Right ventricle myocardium inferior (tissue), 1 donor: ENCODE results near the gene EID3. TPM values are rescaled to one million over a fixed set of nuclear protein-coding genes. Genes with fewer than 3 reads are reported as not detected.

Experiments used
- ATAC-seq: fragments of 200-7000 bp; cut with Tn5 transposase; one replicate; pipeline ENCODE4 v1.9.1; 2020; ENCODE audit warnings: mild to moderate bottlenecking, moderate library complexity
- DNase-seq: peaks from one replicate; pipeline ENCODE4 v3.0.0; 2021; ENCODE audit errors: missing footprints
- intact Hi-C: fragments of 100-400 bp; cut with DNase I; formaldehyde crosslinking; loops from one replicate; pipeline ENCODE4 v1.11.0; 2022
- total RNA-seq: library from RNA; stranded (reverse); fragmentation: NEBNext Ultra II Directional; extraction: Animal tissue kit (Norgen Biotek cat#: 25700); gene quantifications from one replicate; pipeline ENCODE4 v1.2.1, GENCODE V29; 2021
- donor health status: DM: no; HTN: yes; CAD: no; lungs with severe emphysema.

The EID3 gene
- total RNA-seq, 1 donor from 2014 or later: 0.49 TPM

- intact Hi-C loops: no loop called here
- DNase-seq (no peak), ATAC-seq (no peak)
These were observed 44.9 kb downstream of the EID3 start for GRCh38 chr12:104348283-104348993.

- intact Hi-C loops: no loop called here
- ATAC-seq (no peak), DNase-seq (no peak)
These were observed 45.5 kb downstream of the EID3 start for GRCh38 chr12:104348994-104349494.

- intact Hi-C loops: no loop called here
- no peak for DNase-seq
These were observed 46.9 kb downstream of the EID3 start for GRCh38 chr12:104350211-104351056.

GRCh38 chr12:104351057-104351983 lies 47.8 kb downstream of the EID3 start:
- no peak for ATAC-seq
- intact Hi-C loops: no loop called here

More at GRCh38 chr12:104350211-104351056, 46.9 kb downstream of the EID3 start:
- ATAC-seq: no peak

GRCh38 chr12:104352106-104352713 lies 48.7 kb downstream of the EID3 start:
- DNase-seq (no peak), ATAC-seq (no peak)
- intact Hi-C loops: no loop called here

More at GRCh38 chr12:104351057-104351983, 47.8 kb downstream of the EID3 start:
- no peak for DNase-seq

- DNase-seq: no peak
- ATAC-seq: no peak
- intact Hi-C loops: no loop called here
These were observed 49.8 kb downstream of the EID3 start for GRCh38 chr12:104353012-104353981.

GRCh38 chr12:104354167-104354867 lies 50.8 kb downstream of the EID3 start:
- intact Hi-C loops: no loop called here
- DNase-seq: no peak

More at GRCh38 chr12:104354167-104354867, 50.8 kb downstream of the EID3 start:
- ATAC-seq: no peak

Other genes starting within 250 kb of the EID3 start
- 9.5 TPM for gene HCFC2, start 239.2 kb upstream of the EID3 start, total RNA-seq
- 39.8 TPM for gene NFYB, start 165.5 kb upstream of the EID3 start, total RNA-seq
- gene TXNRD1, start 88.0 kb upstream of the EID3 start, total RNA-seq: 89.3 TPM
- 3.7 TPM for gene CHST11, start 153.2 kb downstream of the EID3 start, total RNA-seq